ENCODE data around the gene MAP7.

Gene MAP7

GRCh38 chr6:136370988-136371728 is 179.1 kb downstream of the MAP7 start:
- no peak for TF ChIP-seq CTCF (IDR thresholded peaks at IDR 0.05; ENCODE audit: low read depth, low read length)
- no peak overlapping the region for H3K4me3 ChIP-seq (ENCODE audit: low read depth, low read length)

- no peak overlapping the region for H3K4me3 ChIP-seq (ENCODE audit: low read depth, low read length)
- TF ChIP-seq CTCF (IDR thresholded peaks at IDR 0.05; ENCODE audit: low read depth, low read length), result no peak
Observed at GRCh38 chr6:136365776-136366354, 184.4 kb downstream of the MAP7 start.

DNA sequence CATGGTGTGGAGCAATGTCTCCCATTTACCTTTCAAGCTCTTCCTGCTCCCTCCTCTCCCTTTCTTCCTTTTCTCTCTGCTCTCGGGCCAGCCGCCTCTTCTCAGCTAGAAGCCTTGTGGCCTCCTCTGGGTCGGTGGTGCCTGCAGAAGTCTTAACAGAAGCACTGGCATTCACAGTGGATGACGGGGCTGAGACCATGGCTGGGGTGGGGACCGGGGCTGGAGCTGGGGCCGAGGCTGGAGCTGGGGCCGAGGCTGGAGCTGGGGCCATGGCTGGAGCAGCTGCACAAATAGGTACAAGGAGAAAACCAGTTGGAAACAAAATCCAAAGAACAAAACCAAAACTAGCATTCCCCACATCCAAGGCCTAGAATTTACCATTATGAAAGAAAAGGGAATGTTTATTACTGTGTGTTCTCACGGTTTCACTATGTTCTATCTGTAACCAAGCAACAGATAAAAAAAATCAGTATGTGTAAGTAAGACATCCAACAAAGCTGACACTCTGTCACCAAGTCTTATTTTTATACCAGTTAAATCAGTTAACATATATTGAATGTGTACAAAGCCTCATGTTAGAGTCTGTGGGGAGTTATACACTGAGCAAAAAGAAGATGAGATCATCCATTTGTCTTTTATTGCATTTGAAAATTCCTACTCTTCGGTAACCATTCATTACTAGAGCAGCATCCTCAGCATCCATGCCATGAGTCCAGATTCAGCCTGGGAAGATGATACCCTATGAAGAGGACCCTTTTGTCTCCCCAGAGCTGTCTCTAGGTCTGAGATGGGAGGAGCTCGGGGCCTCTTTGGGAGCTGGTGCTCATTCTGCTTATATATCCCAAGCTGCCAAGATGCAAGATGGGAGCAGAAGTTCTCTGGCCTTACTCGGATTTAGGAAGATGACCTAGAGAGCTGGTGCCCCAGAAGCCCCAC is 187.5 kb downstream of the MAP7 start:
- H3K4me3 ChIP-seq (ENCODE audit: low read depth, low read length), result no peak overlapping the region
- TF ChIP-seq CTCF (IDR thresholded peaks at IDR 0.05; ENCODE audit: low read depth, low read length), result no peak

DNA sequence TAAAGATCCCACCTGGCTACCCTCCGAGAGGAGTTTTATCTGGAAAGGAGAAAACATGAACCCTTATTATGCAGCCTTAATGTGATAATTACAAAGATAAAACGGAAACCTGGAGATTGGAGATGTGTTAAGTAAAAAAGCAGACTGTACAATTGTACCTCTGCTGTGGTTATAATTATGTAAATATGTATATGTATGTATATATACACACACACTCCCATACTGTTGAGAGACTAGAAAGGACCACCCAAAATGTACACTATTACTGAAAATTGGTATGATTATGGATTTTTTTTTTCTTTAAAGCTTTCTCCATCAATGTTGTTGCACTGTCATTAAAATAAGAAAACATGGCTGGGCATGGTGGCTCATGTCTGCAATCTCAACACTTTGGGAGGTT is 188.4 kb downstream of the MAP7 start:
- TF ChIP-seq CTCF (IDR thresholded peaks at IDR 0.05; ENCODE audit: low read depth, low read length), result no peak
- no peak overlapping the region for H3K4me3 ChIP-seq (ENCODE audit: low read depth, low read length)

GRCh38 chr6:136360783-136361182 is 189.4 kb downstream of the MAP7 start:
- no peak for TF ChIP-seq CTCF (IDR thresholded peaks at IDR 0.05; ENCODE audit: low read depth, low read length)
- no peak overlapping the region for H3K4me3 ChIP-seq (ENCODE audit: low read depth, low read length)

- TF ChIP-seq CTCF (IDR thresholded peaks at IDR 0.05; ENCODE audit: low read depth, low read length), result no peak
Observed at GRCh38 chr6:136359851-136360250, 190.4 kb downstream of the MAP7 start.

More at GRCh38 chr6:136359851-136360250, 190.4 kb downstream of the MAP7 start:
- no peak overlapping the region for H3K4me3 ChIP-seq (ENCODE audit: low read depth, low read length)
